HEK293 (cell line): ENCODE measurements around the gene FREM1.

ENCODE experiments used
- CTCF ChIA-PET: fragments of 350-600 bp; formaldehyde crosslinking; extraction: SDS; loops from one replicate; lab custom pipeline; 2021; ENCODE audit warnings: antibody characterized with exemption; lab: Yijun Ruan, JAX
- POLR2A ChIA-PET: fragments of 300-600 bp; formaldehyde crosslinking; extraction: SDS; loops from one replicate; lab custom pipeline; 2020; ENCODE audit warnings: antibody characterized with exemption, inconsistent platforms; lab: Yijun Ruan, JAX
- H3K27ac ChIP-seq: fragments of 200-500 bp; sonication (Bioruptor generic); 2 replicates; pipeline ENCODE4 v1.5.1; 2014; ENCODE audit warnings: low read depth, low read length, control low read depth, inconsistent platforms; ENCODE audit errors: extremely low read depth
- H3K36me3 ChIP-seq, 2 experiments: fragments of 200-500 bp in 1 of 2; sonication (Bioruptor generic) in 1 of 2; 1 replicate in 1 of 2; 2 replicates in 1 of 2; pipeline ENCODE4 v1.5.1; 2014 to 2017; ENCODE audit warnings: inconsistent platforms in 2 of 2, low read length in 2 of 2; ENCODE audit not compliant: control insufficient read depth in 2 of 2, insufficient read depth in 1 of 2
- H3K4me1 ChIP-seq: fragments of 200-500 bp; sonication (Bioruptor generic); 2 replicates; pipeline ENCODE4 v1.5.1; 2014; ENCODE audit warnings: mild to moderate bottlenecking, low read length, inconsistent platforms; ENCODE audit not compliant: control insufficient read depth, insufficient read depth
- H3K4me3 ChIP-seq: 2 replicates; pipeline ENCODE4 v1.5.1; 2011; ENCODE audit warnings: low read depth, mild to moderate bottlenecking, control low read depth, low read length, moderate library complexity
- H3K9me3 ChIP-seq: fragments of 200-500 bp; sonication (Bioruptor generic); 2 replicates; pipeline ENCODE4 v1.5.1; 2014; ENCODE audit warnings: low read depth, low read length, inconsistent platforms; ENCODE audit not compliant: control insufficient read depth, insufficient read depth
- BCL6B ChIP-seq: fragments of 450-650 bp; formaldehyde crosslinking; IDR thresholded peaks from 2 replicates; pipeline ENCODE4 v1.5.1; 2017; ENCODE audit warnings: missing biosample characterization, missing genetic modification characterization
- IKZF3 ChIP-seq: fragments of 450-650 bp; IDR thresholded peaks from 2 replicates; pipeline ENCODE4 v1.5.0; 2018; ENCODE audit warnings: missing biosample characterization, mild to moderate bottlenecking, missing genetic modification characterization, moderate library complexity
- MEIS1 ChIP-seq: sonication (generic); formaldehyde crosslinking; IDR thresholded peaks from 2 replicates; pipeline ENCODE4 v1.8.1; 2022; ENCODE audit warnings: missing genetic modification reagents, mild to moderate bottlenecking, borderline replicate concordance
- MZF1 ChIP-seq: fragments of 450-650 bp; formaldehyde crosslinking; IDR thresholded peaks from 2 replicates; pipeline ENCODE4 v1.5.1; 2017; ENCODE audit warnings: missing biosample characterization, missing genetic modification characterization, borderline replicate concordance
- OSR2 ChIP-seq: fragments of 450-650 bp; formaldehyde crosslinking; IDR thresholded peaks from 2 replicates; pipeline ENCODE4 v1.5.1; 2016; ENCODE audit warnings: missing biosample characterization, missing genetic modification characterization
- OVOL3 ChIP-seq: fragments of 450-650 bp; formaldehyde crosslinking; IDR thresholded peaks from 2 replicates; pipeline ENCODE4 v1.5.1; 2016; ENCODE audit warnings: missing biosample characterization, missing genetic modification characterization
- SP7 ChIP-seq: fragments of 450-650 bp; formaldehyde crosslinking; IDR thresholded peaks from 2 replicates; pipeline ENCODE4 v1.5.1; 2016; ENCODE audit warnings: missing biosample characterization, missing genetic modification characterization
- TCF7L2 ChIP-seq: IDR thresholded peaks from 2 replicates; pipeline ENCODE4 v1.6.1; 2011; ENCODE audit warnings: low read depth, mild to moderate bottlenecking, inconsistent platforms, low read length, moderate library complexity, borderline replicate concordance
- ZBTB17 ChIP-seq: fragments of 450-650 bp; formaldehyde crosslinking; IDR thresholded peaks from 2 replicates; pipeline ENCODE4 v1.5.1; 2016; ENCODE audit warnings: missing biosample characterization, missing genetic modification characterization
- ZBTB8A ChIP-seq: fragments of 450-650 bp; formaldehyde crosslinking; IDR thresholded peaks from 2 replicates; pipeline ENCODE4 v1.5.1; 2016; ENCODE audit warnings: missing biosample characterization, missing genetic modification characterization
- ZNF266 ChIP-seq: fragments of 450-650 bp; formaldehyde crosslinking; IDR thresholded peaks from 2 replicates; pipeline ENCODE4 v1.5.1; 2016; ENCODE audit warnings: missing biosample characterization, missing genetic modification characterization, low read depth
- ZNF561 ChIP-seq: fragments of 450-650 bp; IDR thresholded peaks from 2 replicates; pipeline ENCODE4 v1.5.1; 2018; ENCODE audit warnings: missing biosample characterization, missing genetic modification characterization, borderline replicate concordance
- ZNF626 ChIP-seq: fragments of 450-650 bp; sonication (Bioruptor Pico); formaldehyde crosslinking; IDR thresholded peaks from 2 replicates; pipeline ENCODE4 v1.5.1; 2018; ENCODE audit warnings: missing biosample characterization, missing genetic modification characterization, inconsistent platforms
- ZNF629 ChIP-seq: fragments of 450-650 bp; formaldehyde crosslinking; IDR thresholded peaks from 2 replicates; pipeline ENCODE4 v1.5.1; 2017; ENCODE audit warnings: missing biosample characterization, missing genetic modification characterization
- ZNF654 ChIP-seq: fragments of 450-650 bp; formaldehyde crosslinking; IDR thresholded peaks from 2 replicates; pipeline ENCODE4 v1.5.1; 2016; ENCODE audit warnings: low read depth, missing biosample characterization, missing genetic modification characterization
- ZNF670 ChIP-seq: fragments of 450-650 bp; formaldehyde crosslinking; IDR thresholded peaks from 2 replicates; pipeline ENCODE4 v1.5.1; 2016; ENCODE audit warnings: missing biosample characterization, missing genetic modification characterization, low read depth
- ZNF777 ChIP-seq: fragments of 450-650 bp; formaldehyde crosslinking; IDR thresholded peaks from 2 replicates; pipeline ENCODE4 v1.5.1; 2017; ENCODE audit warnings: missing biosample characterization, missing genetic modification characterization, borderline replicate concordance
- ZSCAN16 ChIP-seq: fragments of 450-650 bp; formaldehyde crosslinking; IDR thresholded peaks from 2 replicates; pipeline ENCODE4 v1.5.1; 2016; ENCODE audit warnings: missing biosample characterization, missing genetic modification characterization
- ZSCAN23 ChIP-seq: fragments of 450-650 bp; formaldehyde crosslinking; IDR thresholded peaks from 2 replicates; pipeline ENCODE4 v1.5.1; 2016; ENCODE audit warnings: missing biosample characterization, missing genetic modification characterization
- TF ChIP-seq, protein P1 (sequence below): fragments of 450-650 bp; formaldehyde crosslinking; IDR thresholded peaks from 2 replicates; pipeline ENCODE4 v1.5.1; 2016; ENCODE audit warnings: missing biosample characterization, missing genetic modification characterization
- TF ChIP-seq, protein P2 (sequence below): fragments of 450-650 bp; formaldehyde crosslinking; IDR thresholded peaks from 2 replicates; pipeline ENCODE4 v1.5.1; 2016; ENCODE audit warnings: missing biosample characterization, missing genetic modification characterization
- TF ChIP-seq, protein P3 (sequence below): fragments of 450-650 bp; formaldehyde crosslinking; IDR thresholded peaks from 2 replicates; pipeline ENCODE4 v1.5.1; 2016; ENCODE audit warnings: missing biosample characterization, missing genetic modification characterization, low read depth
- TF ChIP-seq, protein P4 (sequence below): fragments of 450-650 bp; formaldehyde crosslinking; IDR thresholded peaks from 2 replicates; pipeline ENCODE4 v1.5.1; 2017; ENCODE audit warnings: missing biosample characterization, missing genetic modification characterization

FREM1 gene

GRCh38 chr9:14907360-14907685, 2.9 kb downstream of the FREM1 start:
- no peak for TF ChIP-seq ZNF670 (tag by site-specific recombination)
- 0 out of 2 replicates have a peak, but pooled peaks have one; percentile 5 for TF ChIP-seq MEIS1 (CRISPR knock-in tag)
- peak; percentile 36; the same call in 1 of the 2 replicates for TF ChIP-seq OSR2 (tag by site-specific recombination)
- TF ChIP-seq ZNF561 (tag by site-specific recombination), result no peak
- no peak for TF ChIP-seq ZSCAN23 (tag by site-specific recombination)
- TF ChIP-seq ZNF626 (tag by site-specific recombination), result no peak
- TF ChIP-seq, protein P1, sequence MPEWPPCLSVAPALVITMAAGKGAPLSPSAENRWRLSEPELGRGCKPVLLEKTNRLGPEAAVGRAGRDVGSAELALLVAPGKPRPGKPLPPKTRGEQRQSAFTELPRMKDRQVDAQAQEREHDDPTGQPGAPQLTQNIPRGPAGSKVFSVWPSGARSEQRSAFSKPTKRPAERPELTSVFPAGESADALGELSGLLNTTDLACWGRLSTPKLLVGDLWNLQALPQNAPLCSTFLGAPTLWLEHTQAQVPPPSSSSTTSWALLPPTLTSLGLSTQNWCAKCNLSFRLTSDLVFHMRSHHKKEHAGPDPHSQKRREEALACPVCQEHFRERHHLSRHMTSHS (tag by site-specific recombination), result no peak
- peak; percentile 41; the same call in 1 of the 2 replicates for TF ChIP-seq TCF7L2
- TF ChIP-seq, protein P2, sequence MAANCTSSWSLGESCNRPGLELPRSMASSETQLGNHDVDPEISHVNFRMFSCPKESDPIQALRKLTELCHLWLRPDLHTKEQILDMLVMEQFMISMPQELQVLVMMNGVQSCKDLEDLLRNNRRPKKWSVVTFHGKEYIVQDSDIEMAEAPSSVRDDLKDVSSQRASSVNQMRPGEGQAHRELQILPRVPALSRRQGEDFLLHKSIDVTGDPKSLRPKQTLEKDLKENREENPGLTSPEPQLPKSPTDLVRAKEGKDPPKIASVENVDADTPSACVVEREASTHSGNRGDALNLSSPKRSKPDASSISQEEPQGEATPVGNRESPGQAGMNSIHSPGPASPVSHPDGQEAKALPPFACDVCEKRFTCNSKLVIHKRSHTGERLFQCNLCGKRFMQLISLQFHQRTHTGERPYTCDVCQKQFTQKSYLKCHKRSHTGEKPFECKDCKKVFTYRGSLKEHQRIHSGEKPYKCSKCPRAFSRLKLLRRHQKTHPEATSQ (tag by site-specific recombination), result no peak
- CTCF ChIA-PET, result no interaction called here
- no peak overlapping the region for H3K4me3 ChIP-seq
- POLR2A ChIA-PET, result no interaction called here
- H3K27ac ChIP-seq, result peak overlapping the region; percentile 51
- no peaks in the 10 kb centered on the region for H3K9me3 ChIP-seq
- no peaks in the 10 kb centered on the region for H3K36me3 ChIP-seq
- peaks cover 26% of the 10 kb centered on the region for H3K4me1 ChIP-seq

DNA sequence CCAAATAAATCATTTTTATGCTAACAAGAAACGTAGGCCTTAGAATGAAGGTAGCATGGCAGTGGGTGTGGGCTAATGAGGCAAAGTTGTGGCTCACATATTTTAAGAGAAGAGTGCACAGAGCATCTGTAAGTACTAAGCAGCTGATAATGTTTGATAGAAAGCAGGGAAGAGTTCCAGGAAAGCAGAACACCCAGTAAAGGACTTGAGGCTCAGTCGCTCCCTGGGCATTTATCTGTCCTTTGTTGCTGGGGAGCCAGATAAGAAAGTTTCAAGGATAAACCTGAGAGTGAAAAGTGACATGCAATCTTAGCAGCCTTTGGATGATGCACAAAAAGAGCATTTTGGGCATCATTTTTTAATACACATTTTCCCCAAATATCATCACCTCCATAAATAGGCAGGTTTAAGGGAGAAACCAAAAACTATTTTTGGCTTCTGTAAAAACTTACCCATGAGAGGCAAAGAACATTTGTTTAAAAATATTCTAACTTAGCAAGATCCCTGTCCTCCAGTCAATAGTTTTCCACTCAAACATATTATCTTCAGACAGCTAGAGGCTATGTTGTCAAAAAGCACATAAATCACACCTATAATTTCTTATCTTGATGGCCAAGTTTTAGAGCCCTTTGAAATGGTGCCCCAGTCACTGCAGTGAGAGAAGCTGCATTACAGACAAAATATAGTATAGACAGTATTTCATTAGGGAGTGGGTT, 3.4 kb downstream of the FREM1 start:
- ChIA-PET CTCF (no interaction called here), POLR2A (no interaction called here)
- Histone ChIP-seq H3K9me3 (no peaks in the 10 kb centered on the region), H3K4me1 (peaks cover 26% of the 10 kb centered on the region), H3K4me3 (no peak overlapping the region), H3K27ac (peak overlapping the region; percentile 51)
- TF ChIP-seq ZNF654 (no peak), IKZF3 (tag by site-specific recombination) (no peak), ZBTB8A (tag by site-specific recombination) (peak; percentile 71; the same call in 1 of the 2 replicates), ZNF266 (tag by site-specific recombination) (no peak), ZNF629 (tag by site-specific recombination) (no peak), TCF7L2 (peak; percentile 71), OVOL3 (no peak), BCL6B (tag by site-specific recombination) (peak; percentile 58; the same call in 1 of the 2 replicates), ZSCAN16 (peak; percentile 82), ZBTB17 (tag by site-specific recombination) (peak; percentile 21; the same call in 1 of the 2 replicates), MZF1 (tag by site-specific recombination) (peak; percentile 42; the same call in 1 of the 2 replicates), SP7 (tag by site-specific recombination) (peak; percentile 42; the same call in 1 of the 2 replicates), ZNF777 (tag by site-specific recombination) (no peak), MEIS1 (CRISPR knock-in tag) (peak; percentile 18; the same call in 1 of the 2 replicates)
- TF ChIP-seq, protein P3, sequence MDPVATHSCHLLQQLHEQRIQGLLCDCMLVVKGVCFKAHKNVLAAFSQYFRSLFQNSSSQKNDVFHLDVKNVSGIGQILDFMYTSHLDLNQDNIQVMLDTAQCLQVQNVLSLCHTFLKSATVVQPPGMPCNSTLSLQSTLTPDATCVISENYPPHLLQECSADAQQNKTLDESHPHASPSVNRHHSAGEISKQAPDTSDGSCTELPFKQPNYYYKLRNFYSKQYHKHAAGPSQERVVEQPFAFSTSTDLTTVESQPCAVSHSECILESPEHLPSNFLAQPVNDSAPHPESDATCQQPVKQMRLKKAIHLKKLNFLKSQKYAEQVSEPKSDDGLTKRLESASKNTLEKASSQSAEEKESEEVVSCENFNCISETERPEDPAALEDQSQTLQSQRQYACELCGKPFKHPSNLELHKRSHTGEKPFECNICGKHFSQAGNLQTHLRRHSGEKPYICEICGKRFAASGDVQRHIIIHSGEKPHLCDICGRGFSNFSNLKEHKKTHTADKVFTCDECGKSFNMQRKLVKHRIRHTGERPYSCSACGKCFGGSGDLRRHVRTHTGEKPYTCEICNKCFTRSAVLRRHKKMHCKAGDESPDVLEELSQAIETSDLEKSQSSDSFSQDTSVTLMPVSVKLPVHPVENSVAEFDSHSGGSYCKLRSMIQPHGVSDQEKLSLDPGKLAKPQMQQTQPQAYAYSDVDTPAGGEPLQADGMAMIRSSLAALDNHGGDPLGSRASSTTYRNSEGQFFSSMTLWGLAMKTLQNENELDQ, result no peak
- TF ChIP-seq, protein P4, sequence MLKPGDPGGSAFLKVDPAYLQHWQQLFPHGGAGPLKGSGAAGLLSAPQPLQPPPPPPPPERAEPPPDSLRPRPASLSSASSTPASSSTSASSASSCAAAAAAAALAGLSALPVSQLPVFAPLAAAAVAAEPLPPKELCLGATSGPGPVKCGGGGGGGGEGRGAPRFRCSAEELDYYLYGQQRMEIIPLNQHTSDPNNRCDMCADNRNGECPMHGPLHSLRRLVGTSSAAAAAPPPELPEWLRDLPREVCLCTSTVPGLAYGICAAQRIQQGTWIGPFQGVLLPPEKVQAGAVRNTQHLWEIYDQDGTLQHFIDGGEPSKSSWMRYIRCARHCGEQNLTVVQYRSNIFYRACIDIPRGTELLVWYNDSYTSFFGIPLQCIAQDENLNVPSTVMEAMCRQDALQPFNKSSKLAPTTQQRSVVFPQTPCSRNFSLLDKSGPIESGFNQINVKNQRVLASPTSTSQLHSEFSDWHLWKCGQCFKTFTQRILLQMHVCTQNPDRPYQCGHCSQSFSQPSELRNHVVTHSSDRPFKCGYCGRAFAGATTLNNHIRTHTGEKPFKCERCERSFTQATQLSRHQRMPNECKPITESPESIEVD (tag by site-specific recombination), result peak; percentile 71
- TF ChIP-seq, all 188 proteins: peak for 9
- H3K36me3 ChIP-seq, result no peaks in the 10 kb centered on the region
